HG03565 (cell line): ENCODE data around the gene ZFYVE21.

Source experiments
- ATAC-seq: cut with Tn5 transposase; IDR thresholded peaks from one replicate; pipeline ENCODE4 v1.9.1; 2021; ENCODE audit warnings: mild to moderate bottlenecking, moderate library complexity; ENCODE audit not compliant: unreplicated experiment

Gene ZFYVE21

GRCh38 chr14:103721334-103722120, 5.9 kb downstream of the ZFYVE21 start:
- ATAC-seq = no peak

- ATAC-seq = no peak
Measured at GRCh38 chr14:103723748-103724081, 8.1 kb downstream of the ZFYVE21 start.

DNA sequence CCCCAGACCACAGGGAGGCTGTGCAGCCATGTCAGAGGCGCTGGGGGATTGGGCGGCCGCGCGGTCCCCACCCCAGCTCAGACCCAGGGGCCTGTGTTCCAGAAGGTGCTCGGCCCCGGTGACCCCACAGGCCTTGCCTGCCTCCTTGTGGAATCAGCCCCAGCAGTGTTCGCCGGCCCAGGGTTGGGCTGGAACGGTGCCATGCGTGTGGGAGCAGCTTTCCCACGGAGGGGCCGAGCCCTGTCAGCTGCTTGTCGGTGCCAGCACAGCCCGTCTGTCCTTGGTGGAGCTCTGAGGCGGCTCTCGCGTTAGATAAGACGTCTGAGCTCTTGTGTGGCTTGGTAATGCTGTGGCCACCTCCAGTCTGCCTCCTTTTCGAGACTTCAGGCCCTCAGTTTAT, 8.5 kb downstream of the ZFYVE21 start:
- no peak for ATAC-seq

DNA sequence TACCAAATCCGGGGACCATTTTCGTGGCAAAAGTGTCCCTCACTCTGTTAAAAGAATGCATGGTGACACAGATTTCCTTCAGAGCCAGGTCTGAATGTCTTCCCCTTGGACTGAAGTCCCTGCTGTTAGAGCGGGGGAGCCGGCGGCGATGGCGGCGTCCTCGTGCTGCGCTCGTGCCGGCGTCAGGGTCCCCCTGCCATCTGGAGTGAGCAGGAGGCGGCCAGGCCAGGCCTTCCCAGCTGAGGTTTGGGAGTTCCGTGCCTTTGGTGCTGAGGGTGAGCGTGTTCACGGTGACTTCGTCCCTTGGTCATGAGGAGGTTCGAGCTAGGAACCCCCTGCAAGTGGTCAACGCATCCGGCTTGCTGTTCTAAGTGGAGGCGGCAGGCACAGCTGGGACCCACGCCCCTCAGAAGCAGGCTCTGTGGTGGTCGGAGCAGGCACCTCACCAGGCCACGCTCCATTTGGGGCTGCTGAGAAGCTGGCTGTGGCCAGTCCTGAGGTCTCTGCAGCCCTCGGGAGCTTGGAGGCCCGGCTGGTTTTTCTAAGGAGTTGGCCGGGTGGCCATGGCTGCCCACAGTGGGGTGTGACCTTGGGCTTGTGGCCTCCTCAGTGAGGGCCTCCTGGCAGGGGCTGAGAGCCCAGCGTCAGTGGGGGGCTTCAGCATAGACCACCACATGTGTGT, 9.5 kb downstream of the ZFYVE21 start:
- ATAC-seq = no peak

GRCh38 chr14:103725739-103726395, 10.3 kb downstream of the ZFYVE21 start:
- no peak for ATAC-seq

GRCh38 chr14:103726474-103726873, 10.9 kb downstream of the ZFYVE21 start:
- no peak for ATAC-seq

DNA sequence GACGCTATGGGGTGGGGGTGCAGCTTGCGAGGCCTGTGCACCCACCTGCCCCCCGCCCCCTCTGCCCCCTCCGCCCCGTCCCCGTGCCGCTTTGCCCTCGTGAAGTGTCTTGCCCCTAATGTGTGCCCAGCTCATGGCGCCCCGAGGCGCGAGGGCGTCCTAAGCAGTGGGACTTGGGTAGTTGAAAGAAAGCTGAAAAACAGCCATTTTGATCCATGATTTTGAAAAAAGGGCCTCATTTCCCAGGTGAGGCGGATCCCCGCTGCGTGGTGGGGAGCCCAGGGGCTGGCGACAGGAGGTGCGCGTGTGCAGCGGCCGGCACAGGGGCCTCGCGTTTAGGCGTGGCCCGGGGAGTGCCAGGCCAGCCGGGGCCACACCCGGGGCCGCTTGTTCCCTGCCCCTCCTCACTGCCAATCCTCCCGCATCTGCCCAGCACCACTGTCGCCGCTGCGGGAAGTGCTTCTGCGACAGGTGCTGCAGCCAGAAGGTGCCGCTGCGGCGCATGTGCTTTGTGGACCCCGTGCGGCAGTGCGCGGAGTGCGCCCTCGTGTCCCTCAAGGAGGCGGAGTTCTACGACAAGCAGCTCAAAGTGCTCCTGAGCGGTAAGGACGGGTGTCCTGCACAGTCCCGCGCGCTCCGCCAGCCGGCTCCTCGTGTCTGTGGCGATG, 11.8 kb downstream of the ZFYVE21 start:
- no peak for ATAC-seq

- ATAC-seq = no peak
Measured at GRCh38 chr14:103728141-103728540, 12.5 kb downstream of the ZFYVE21 start.

DNA sequence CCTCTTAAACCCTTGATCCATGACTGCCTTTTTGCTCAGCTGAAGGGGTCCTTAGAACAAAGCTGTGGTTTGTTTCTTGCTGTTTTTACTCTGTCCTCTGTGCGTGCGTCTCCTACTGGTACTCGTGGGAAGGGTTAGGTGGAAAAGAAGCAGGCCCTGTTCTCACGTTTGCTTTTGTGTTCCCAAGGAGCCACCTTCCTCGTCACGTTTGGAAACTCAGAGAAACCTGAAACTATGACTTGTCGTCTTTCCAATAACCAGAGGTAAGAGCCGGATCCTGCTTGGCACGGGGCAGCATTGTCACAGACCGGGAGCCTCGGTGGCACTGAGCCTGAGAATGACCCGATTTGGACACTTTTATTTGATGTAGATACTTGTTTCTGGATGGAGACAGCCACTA, 13.1 kb downstream of the ZFYVE21 start:
- ATAC-seq = no peak

GRCh38 chr14:103729496-103730448, 14.2 kb downstream of the ZFYVE21 start:
- no peak for ATAC-seq

GRCh38 chr14:103730490-103731035, 15.0 kb downstream of the ZFYVE21 start:
- no peak for ATAC-seq

DNA sequence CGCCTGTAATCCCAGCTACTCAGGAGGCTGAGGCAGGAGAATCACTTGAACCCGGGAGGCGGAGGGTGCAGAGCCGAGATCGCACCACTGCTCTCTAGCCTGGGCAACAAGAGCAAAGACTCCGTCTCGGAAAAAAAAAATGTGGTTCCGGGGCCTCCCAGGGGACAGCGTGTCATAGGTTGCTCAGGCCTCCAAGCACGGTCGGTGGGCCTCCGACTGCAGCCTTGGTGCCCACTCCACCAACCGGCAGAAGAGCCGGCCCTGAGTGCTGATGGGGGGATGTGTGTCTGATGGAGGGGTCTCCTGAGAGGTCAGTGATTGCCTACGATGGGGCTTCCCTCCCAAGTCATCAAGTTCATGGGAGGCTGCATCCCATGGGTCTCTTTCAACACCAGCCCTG, 15.9 kb downstream of the ZFYVE21 start:
- no peak for ATAC-seq

DNA sequence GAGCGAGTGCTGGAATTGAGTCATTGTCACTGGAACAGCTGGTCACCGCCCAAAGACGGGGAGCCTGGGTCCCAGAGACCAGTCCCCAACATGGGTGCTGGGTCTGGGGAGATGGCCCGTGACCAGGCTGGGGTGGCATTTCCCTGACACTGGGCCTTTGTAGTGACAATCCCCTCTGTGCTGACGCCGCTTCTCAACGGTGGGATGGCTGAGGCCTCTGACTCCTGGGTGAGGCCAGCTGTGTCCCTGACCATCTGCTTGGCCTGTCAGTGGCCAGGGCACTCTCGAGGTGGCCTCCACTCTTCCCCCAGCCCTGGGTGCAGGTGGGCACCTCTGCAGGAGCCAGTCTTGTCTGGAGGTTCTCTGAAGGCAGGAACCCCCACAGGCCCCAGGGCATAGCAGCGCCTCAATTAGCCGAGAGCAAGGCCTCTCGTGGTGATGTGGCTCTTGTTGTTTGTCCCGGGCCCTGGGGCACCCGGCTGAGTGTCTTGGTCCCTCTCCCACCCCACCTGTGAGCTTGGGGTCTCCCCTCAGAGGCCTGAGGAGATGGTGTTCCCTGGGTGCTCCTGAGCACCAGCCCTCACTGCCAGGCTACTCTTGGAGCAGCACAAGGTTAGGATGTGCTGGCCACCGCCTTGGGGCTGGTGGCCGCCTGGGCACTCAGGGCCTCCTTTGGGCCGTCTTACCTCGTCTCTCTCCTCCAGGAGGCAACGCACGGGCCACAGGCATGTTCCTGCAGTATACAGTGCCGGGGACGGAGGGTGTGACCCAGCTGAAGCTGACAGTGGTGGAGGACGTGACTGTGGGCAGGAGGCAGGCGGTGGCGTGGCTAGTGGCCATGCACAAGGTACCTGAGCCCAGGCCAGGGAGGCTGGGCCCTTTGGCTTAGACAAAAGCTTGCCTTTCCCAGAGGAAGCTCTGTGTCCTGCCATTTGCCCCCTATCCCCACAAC, 16.6 kb downstream of the ZFYVE21 start:
- no peak for ATAC-seq

GRCh38 chr14:103732868-103733620, 17.4 kb downstream of the ZFYVE21 start:
- no peak for ATAC-seq

GRCh38 chr14:103733651-103734050, 18.0 kb downstream of the ZFYVE21 start:
- ATAC-seq = no peak

DNA sequence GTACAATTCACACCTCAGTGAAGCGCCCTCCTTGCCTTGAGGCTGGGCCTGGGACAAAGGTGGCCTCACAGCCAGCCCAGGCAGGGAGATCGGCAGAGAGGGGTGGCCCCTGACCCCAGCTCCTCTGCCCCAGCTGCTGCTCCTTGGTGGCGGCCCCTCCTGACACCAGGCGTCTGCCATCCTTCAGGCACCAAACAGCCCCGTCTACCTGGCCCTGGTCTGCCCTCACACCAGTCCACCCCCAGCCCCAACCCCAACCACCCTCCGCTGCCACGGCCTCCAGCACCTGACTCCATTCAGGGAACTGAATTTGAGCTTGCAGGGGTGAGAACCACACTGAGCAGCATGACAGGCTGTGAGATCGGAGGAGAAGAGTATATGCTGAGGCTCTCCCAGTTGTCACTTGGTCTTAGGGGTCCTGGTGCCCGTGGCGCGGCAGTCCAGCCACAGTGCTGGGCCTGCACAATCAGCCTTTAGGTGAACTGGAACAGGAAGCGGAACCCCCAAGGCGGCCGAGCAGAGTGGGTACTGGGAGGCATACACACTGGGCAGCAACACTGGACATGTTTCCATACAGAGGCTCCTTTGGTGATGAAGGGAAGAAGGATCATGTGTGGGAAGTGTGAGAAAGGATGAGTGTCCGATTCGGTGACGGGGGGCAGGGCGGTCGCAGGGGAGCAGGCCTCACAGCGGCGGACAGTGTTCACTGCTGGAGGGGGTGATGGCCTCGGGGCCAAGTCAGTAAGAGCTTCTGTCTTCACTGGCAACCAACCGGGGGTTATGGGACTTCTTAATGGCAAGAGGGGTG, 18.7 kb downstream of the ZFYVE21 start:
- ATAC-seq = no peak

DNA sequence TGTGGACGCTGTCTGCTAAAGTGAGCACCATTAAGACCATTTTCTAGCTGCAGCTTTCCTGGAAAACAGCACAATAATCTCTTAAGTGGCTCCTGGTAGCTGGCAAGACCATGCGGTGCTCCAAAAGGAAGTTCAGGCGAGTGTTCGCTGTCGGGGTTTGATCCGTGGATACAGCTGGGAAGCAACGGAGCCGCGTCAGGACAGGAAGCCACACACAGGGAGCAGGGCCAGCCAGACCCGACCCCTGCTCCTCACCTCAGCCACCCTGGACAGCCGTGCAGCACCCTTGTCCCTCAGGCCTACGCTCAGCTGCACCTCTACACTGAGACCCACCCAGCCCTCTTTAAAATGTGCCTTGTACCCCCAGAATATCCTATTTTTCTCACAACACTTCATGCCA, 19.4 kb downstream of the ZFYVE21 start:
- ATAC-seq = no peak

GRCh38 chr14:103735439-103735814, 19.8 kb downstream of the ZFYVE21 start:
- no peak for ATAC-seq
